AG10803 (cell line): ENCODE data around the gene MRPS10.
A peak's percentile ranks its signal among the peaks of the same experiment; 100 is the strongest.

Experiments
- DNase-seq: peaks from one replicate; pipeline ENCODE4 v3.0.0; 2010; ENCODE audit warnings: low read depth
- H3K4me3 ChIP-seq: 2 replicates; pipeline ENCODE4 v1.5.1; 2011; ENCODE audit warnings: mild to moderate bottlenecking, low read length, control low read depth
- CTCF ChIP-seq: conservative IDR thresholded peaks from 2 replicates; pipeline ENCODE4 v1.5.1; 2011; ENCODE audit warnings: mild to moderate bottlenecking, low read length, control low read depth, inconsistent platforms

MRPS10 gene

GRCh38 chr6:42158011-42158410 lies 59.6 kb downstream of the MRPS10 start:
- no peak overlapping the region for H3K4me3 ChIP-seq
- peak; percentile 80 for DNase-seq
- TF ChIP-seq CTCF, result no peak
